Nephron (organoid): ENCODE data around the gene KLHL10.

Experiments used
- H3K27ac Mint-ChIP-seq, 3 experiments: 2 replicates each; pipeline ENCODE4 v1.8.0; 2020; ENCODE audit warnings: mixed read lengths in 3 of 3, mild to moderate bottlenecking in 2 of 3, moderate library complexity in 1 of 3
- H3K27me3 Mint-ChIP-seq: 2 replicates; pipeline ENCODE4 v1.8.0; 2021; ENCODE audit warnings: low read depth, mild to moderate bottlenecking, moderate library complexity, mixed read lengths
- H3K36me3 Mint-ChIP-seq: 2 replicates; pipeline ENCODE4 v1.8.0; 2020; ENCODE audit warnings: low read depth, mixed read lengths
- H3K4me1 Mint-ChIP-seq: 2 replicates; pipeline ENCODE4 v1.8.0; 2020; ENCODE audit warnings: mixed read lengths
- H3K4me3 Mint-ChIP-seq, 3 experiments: 2 replicates each; pipeline ENCODE4 v1.8.0; 2020; ENCODE audit warnings: mild to moderate bottlenecking in 3 of 3, mixed read lengths in 3 of 3, moderate library complexity in 2 of 3
- H3K9me3 Mint-ChIP-seq: 2 replicates; pipeline ENCODE4 v1.8.0; 2020; ENCODE audit warnings: mixed read lengths
- TF ChIP-seq, protein P1 (sequence below), 3 experiments: fragments of 200-600 bp; sonication (generic); IDR thresholded peaks; one replicate each; pipeline ENCODE4 v1.5.0; 2021; ENCODE audit warnings: antibody characterized with exemption in 3 of 3; ENCODE audit not compliant: unreplicated experiment in 3 of 3

Gene KLHL10

DNA sequence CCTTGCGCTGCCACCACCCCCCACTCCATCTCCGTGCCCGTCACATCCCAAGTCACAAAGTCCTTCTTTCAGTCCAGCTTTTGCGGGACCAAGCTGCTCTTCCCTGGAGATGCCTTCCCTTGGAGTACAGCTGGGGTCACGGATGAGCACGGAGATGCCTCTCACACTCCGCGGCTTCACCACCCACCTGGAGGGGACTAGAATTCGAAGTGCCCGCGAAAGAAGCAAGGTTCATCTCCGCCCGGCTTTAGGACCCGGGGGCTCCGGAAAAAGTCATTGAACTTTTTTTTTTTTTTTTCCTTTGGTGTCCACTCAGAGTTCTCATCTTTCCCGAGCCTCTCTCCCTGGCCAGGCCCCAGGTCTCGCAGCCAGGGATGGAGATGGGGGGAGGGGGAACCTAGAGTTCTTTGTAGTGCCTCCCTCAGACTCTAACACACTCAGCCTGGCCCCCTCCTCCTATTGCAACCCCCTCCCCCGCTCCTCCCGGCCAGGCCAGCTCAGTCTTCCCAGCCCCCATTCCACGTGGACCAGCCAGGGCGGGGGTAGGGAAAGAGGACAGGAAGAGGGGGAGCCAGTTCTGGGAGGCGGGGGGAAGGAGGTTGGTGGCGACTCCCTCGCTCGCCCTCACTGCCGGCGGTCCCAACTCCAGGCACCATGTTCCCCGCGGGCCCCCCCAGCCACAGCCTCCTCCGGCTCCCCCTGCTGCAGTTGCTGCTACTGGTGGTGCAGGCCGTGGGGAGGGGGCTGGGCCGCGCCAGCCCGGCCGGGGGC lies 25.1 kb upstream of the KLHL10 start, which contains the start of gene FKBP10:
Gene FKBP10, plus strand, starts transcription at position 624 of the 771 bp plus-strand sequence. Its CDS starts 31 bp downstream, at position 655.
- no peaks in the 10 kb centered on the region for H3K27me3 Mint-ChIP-seq
- H3K27ac Mint-ChIP-seq = peak within 1 kb of the TSS; percentile 99 to 100 (median 99)
- TF ChIP-seq, protein P1, sequence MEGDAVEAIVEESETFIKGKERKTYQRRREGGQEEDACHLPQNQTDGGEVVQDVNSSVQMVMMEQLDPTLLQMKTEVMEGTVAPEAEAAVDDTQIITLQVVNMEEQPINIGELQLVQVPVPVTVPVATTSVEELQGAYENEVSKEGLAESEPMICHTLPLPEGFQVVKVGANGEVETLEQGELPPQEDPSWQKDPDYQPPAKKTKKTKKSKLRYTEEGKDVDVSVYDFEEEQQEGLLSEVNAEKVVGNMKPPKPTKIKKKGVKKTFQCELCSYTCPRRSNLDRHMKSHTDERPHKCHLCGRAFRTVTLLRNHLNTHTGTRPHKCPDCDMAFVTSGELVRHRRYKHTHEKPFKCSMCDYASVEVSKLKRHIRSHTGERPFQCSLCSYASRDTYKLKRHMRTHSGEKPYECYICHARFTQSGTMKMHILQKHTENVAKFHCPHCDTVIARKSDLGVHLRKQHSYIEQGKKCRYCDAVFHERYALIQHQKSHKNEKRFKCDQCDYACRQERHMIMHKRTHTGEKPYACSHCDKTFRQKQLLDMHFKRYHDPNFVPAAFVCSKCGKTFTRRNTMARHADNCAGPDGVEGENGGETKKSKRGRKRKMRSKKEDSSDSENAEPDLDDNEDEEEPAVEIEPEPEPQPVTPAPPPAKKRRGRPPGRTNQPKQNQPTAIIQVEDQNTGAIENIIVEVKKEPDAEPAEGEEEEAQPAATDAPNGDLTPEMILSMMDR (IDR thresholded peaks at IDR 0.05; ENCODE audit: unreplicated experiment in 3 of 3) = no peak
- H3K9me3 Mint-ChIP-seq = no peaks in the 10 kb centered on the region
- H3K4me3 Mint-ChIP-seq = peak within 1 kb of the TSS; percentile 93 to 100 (median 99)
- H3K36me3 Mint-ChIP-seq = peaks cover 19% of the 10 kb centered on the region
- H3K4me1 Mint-ChIP-seq = peaks cover 30% of the 10 kb centered on the region

- Mint-ChIP-seq H3K4me3 (peak overlapping the region; percentile 93 to 100 (median 99)), H3K27ac (peak overlapping the region; percentile 99 to 100 (median 99)), H3K27me3 (no peaks in the 10 kb centered on the region), H3K9me3 (no peaks in the 10 kb centered on the region), H3K4me1 (peaks cover 30% of the 10 kb centered on the region), H3K36me3 (peaks cover 21% of the 10 kb centered on the region)
- TF ChIP-seq, protein P1 (IDR thresholded peaks at IDR 0.05; ENCODE audit: unreplicated experiment in 3 of 3) = no peak
Observed at GRCh38 chr17:41813152-41813680, 24.4 kb upstream of the KLHL10 start.

GRCh38 chr17:41813699-41814124 lies 23.9 kb upstream of the KLHL10 start:
- H3K27me3 Mint-ChIP-seq = no peaks in the 10 kb centered on the region
- no peaks in the 10 kb centered on the region for H3K9me3 Mint-ChIP-seq
- H3K36me3 Mint-ChIP-seq = peaks cover 23% of the 10 kb centered on the region
- peak overlapping the region; percentile 99 to 100 (median 99) for H3K27ac Mint-ChIP-seq
- H3K4me1 Mint-ChIP-seq = peaks cover 30% of the 10 kb centered on the region
- peak overlapping the region; percentile 93 to 100 (median 99) for H3K4me3 Mint-ChIP-seq
- TF ChIP-seq, protein P1 (IDR thresholded peaks at IDR 0.05; ENCODE audit: unreplicated experiment in 3 of 3) = no peak

DNA sequence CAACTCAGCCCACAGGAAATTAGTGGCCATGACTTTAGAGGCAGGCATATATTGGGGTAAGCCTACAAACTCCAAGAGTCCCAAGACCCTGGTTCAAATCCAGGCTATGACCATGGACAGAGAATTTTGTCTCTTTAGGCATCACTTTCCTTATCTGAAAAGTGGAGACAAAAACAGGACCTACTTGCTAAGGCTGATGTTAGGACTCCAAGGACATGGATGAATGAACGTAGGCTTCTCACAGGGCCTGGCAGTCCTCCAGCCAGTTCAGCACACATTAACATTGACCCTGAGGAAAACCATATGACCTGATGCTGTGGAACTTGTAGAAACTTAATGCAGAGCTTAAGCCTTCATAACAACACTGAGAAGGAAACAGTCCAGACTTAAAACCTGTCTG lies 23.4 kb upstream of the KLHL10 start:
- Mint-ChIP-seq H3K4me1 (peaks cover 30% of the 10 kb centered on the region), H3K27ac (peak overlapping the region; percentile 99 to 100 (median 99)), H3K36me3 (peaks cover 23% of the 10 kb centered on the region), H3K9me3 (no peaks in the 10 kb centered on the region), H3K4me3 (peak overlapping the region; percentile 93 to 100 (median 99)), H3K27me3 (no peaks in the 10 kb centered on the region)
- TF ChIP-seq, protein P1 (IDR thresholded peaks at IDR 0.05; ENCODE audit: unreplicated experiment in 3 of 3) = no peak

DNA sequence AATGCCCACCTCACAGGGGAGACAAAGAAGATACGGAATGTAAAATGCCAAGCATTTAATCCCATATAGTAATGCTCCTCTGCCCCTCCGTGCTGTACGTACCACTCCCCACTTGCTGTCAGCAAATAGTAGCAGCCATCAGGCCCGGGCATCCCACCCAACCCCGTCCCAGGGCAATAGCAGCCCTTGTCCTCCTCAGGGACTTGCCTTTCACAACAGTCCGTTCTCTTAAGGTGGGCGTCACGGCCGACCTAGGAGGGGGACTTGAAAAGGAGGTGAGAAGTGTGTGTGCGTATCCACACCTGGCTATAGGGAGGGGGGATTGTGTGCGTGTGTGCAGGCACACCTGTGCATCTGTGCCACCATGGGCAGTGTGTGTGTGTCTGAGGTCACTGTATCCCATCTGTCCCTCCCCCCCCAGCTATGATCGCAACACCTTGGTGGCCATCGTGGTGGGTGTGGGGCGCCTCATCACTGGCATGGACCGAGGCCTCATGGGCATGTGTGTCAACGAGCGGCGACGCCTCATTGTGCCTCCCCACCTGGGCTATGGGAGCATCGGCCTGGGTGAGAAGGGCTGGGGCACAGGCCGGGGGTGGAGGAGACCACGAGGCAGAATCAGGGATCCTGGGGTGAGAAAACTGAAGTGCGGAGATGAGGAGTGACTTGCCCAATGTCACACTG lies 20.8 kb upstream of the KLHL10 start:
- H3K27ac Mint-ChIP-seq = no peak overlapping the region
- peaks cover 16% of the 10 kb centered on the region for H3K4me1 Mint-ChIP-seq
- TF ChIP-seq, protein P1 (IDR thresholded peaks at IDR 0.05; ENCODE audit: unreplicated experiment in 3 of 3) = no peak
- peaks cover 22% of the 10 kb centered on the region for H3K36me3 Mint-ChIP-seq
- no peaks in the 10 kb centered on the region for H3K9me3 Mint-ChIP-seq
- no peaks in the 10 kb centered on the region for H3K27me3 Mint-ChIP-seq
- H3K4me3 Mint-ChIP-seq = peak overlapping the region in 1 of 3 experiments; percentile 55
